Right lobe of liver (tissue), 6 donors: ENCODE data around the gene P2RY12. TPM values are rescaled to one million over a fixed set of nuclear protein-coding genes. Genes with fewer than 3 reads are reported as not detected.
A peak's percentile ranks its signal among the peaks of the same experiment; 100 is the strongest.

Source experiments
- ATAC-seq, 4 donors: fragments of 200-7000 bp; cut with Tn5 transposase; one replicate each; pipeline ENCODE4 v1.9.1; 2020; ENCODE audit warnings: mild to moderate bottlenecking in 4 of 4, moderate library complexity in 4 of 4
- DNase-seq, 3 donors: peaks; one replicate each; pipeline ENCODE4 v3.0.0-alpha.2; 2020
- H3K27ac ChIP-seq, 3 donors: fragments of 200-600 bp; one replicate each; pipeline ENCODE4 v1.8.0; 2022
- H3K27me3 ChIP-seq, 2 donors: fragments of 200-600 bp; one replicate each; pipeline ENCODE4 v1.8.0; 2022
- H3K36me3 ChIP-seq, 4 donors: fragments of 200-600 bp; sonication (generic) in 1 of 4; one replicate each; pipeline versions ENCODE4 v1.5.1 to v1.8.0; 2017 to 2022; ENCODE audit warnings: control low read depth in 1 of 4
- H3K4me1 ChIP-seq, 4 donors: fragments of 200-600 bp; sonication (generic) in 1 of 4; one replicate each; pipeline versions ENCODE4 v1.5.1 to v1.8.0; 2017 to 2022; ENCODE audit warnings: control low read depth in 1 of 4
- H3K4me3 ChIP-seq, 3 donors: fragments of 200-600 bp; one replicate each; pipeline ENCODE4 v1.8.0; 2022
- H3K9me3 ChIP-seq, 4 donors: fragments of 200-600 bp; sonication (generic) in 1 of 4; one replicate each; pipeline versions ENCODE4 v1.5.1 to v1.8.0; 2017 to 2022; ENCODE audit warnings: control low read depth in 1 of 4
- CTCF ChIP-seq, 4 donors: fragments of 200-600 bp in 3 of 4; fragments of 450-650 bp in 1 of 4; IDR thresholded peaks; one replicate each; pipeline versions ENCODE4 v1.5.1 to v1.8.0; 2016 to 2022; ENCODE audit warnings: antibody characterized with exemption in 4 of 4, mild to moderate bottlenecking in 2 of 4
- POLR2A ChIP-seq: fragments of 450-650 bp; IDR thresholded peaks from one replicate; pipeline ENCODE4 v1.6.1; 2017; ENCODE audit warnings: antibody characterized with exemption, mild to moderate bottlenecking
- WGBS: methylation state at CpG from one replicate; pipeline ENCODE4 v1.1.6; 2018; ENCODE audit warnings: low coverage, low lambda C conversion rate; ENCODE audit not compliant: insufficient coverage; ENCODE audit errors: missing lambda C conversion rate; 5-methylcytosine and 5-hydroxymethylcytosine counted together
- intact Hi-C, 2 donors: fragments of 100-400 bp; cut with DNase I; formaldehyde crosslinking; loops; one replicate each; pipeline versions ENCODE4 v1.11.2 to v1.14.1; 2022
- total RNA-seq, 6 experiments: library from RNA; depleted of rRNA in 2 of 6; stranded (reverse); fragments of >200 nt in 2 of 6; fragmentation: NEBNext Ultra II Directional in 3 of 6; extraction: Animal tissue kit (Norgen Biotek cat#: 25700) in 3 of 6; gene quantifications; one replicate each; pipeline versions ENCODE4 v1.1.0 to v1.2.4, GENCODE V29; 2016 to 2023
- donor health status: DM: no; HTN: yes; CAD: no.
- donor health status: DM: no; HTN: no; CAD: no.
- donor health status: DM: no; HTN: no; CAD: no.
- donor health status: DM: no; HTN: yes; CAD: no.
- donor health status: DM: no; HTN: yes; CAD: no.

Gene P2RY12
- total RNA-seq, 6 experiments from 2014 or later: 0.42 to 1.8 (median 1.2) TPM

- 36% methylated on average over 2 of the region's 2 CpGs for WGBS
- H3K36me3 ChIP-seq: no peaks in the 10 kb centered on the region
- H3K27ac ChIP-seq: peak overlapping the region in 2 of 3 donors; percentile 24 to 43
- TF ChIP-seq CTCF (IDR thresholded peaks at IDR 0.05) (no peak), POLR2A (no peak)
- DNase-seq: no peak
- no peaks in the 10 kb centered on the region for H3K4me1 ChIP-seq
- H3K27me3 ChIP-seq: no peaks in the 10 kb centered on the region
- no peak overlapping the region for H3K4me3 ChIP-seq
- peak in 2 of 4 donors; percentile 60 to 70 for ATAC-seq
- H3K9me3 ChIP-seq: no peaks in the 10 kb centered on the region
- intact Hi-C loops: no loop called here
These were observed 38.7 kb downstream of the P2RY12 start for GRCh38 chr3:151345859-151346258.

- DNase-seq: no peak
- Histone ChIP-seq H3K27ac (no peak overlapping the region), H3K9me3 (no peaks in the 10 kb centered on the region), H3K4me1 (no peaks in the 10 kb centered on the region), H3K4me3 (no peak overlapping the region), H3K27me3 (no peaks in the 10 kb centered on the region), H3K36me3 (no peaks in the 10 kb centered on the region)
- TF ChIP-seq POLR2A: no peak
- TF ChIP-seq CTCF (IDR thresholded peaks at IDR 0.05): no peak
- WGBS: 78% methylated on average over 2 of the region's 2 CpGs
- no peak for ATAC-seq
- intact Hi-C loops: no loop called here
These were observed 52.9 kb downstream of the P2RY12 start for GRCh38 chr3:151331696-151332095.

GRCh38 chr3:151330899-151331298 is 53.7 kb downstream of the P2RY12 start:
- intact Hi-C loops: no loop called here
- H3K4me1 ChIP-seq: no peaks in the 10 kb centered on the region

GRCh38 chr3:151330379-151330778 is 54.2 kb downstream of the P2RY12 start:
- Histone ChIP-seq H3K4me1 (no peaks in the 10 kb centered on the region), H3K36me3 (no peaks in the 10 kb centered on the region), H3K4me3 (no peak overlapping the region), H3K27ac (no peak overlapping the region), H3K9me3 (no peaks in the 10 kb centered on the region), H3K27me3 (no peaks in the 10 kb centered on the region)
- intact Hi-C loops: no loop called here
- DNase-seq (no peak), ATAC-seq (peak in 1 of 4 donors; percentile 16)
- WGBS: 59% methylated on average over 4 of the region's 4 CpGs
- TF ChIP-seq CTCF (IDR thresholded peaks at IDR 0.05): no peak
- TF ChIP-seq POLR2A: no peak

More at GRCh38 chr3:151330899-151331298, 53.7 kb downstream of the P2RY12 start:
- Histone ChIP-seq H3K27me3 (no peaks in the 10 kb centered on the region), H3K9me3 (no peaks in the 10 kb centered on the region), H3K27ac (no peak overlapping the region), H3K4me3 (no peak overlapping the region), H3K36me3 (no peaks in the 10 kb centered on the region)
- TF ChIP-seq POLR2A (no peak), CTCF (IDR thresholded peaks at IDR 0.05) (no peak)
- ATAC-seq (peak in 1 of 4 donors; percentile 24), DNase-seq (no peak)

- ATAC-seq (peak in 3 of 4 donors; percentile 28 to 61 (median 52)), DNase-seq (no peak)
- peak within 1 kb of the TSS in 2 of 3 donors; percentile 5 to 35 for H3K4me3 ChIP-seq
- H3K27me3 ChIP-seq: no peaks in the 10 kb centered on the region
- peak within 1 kb of the TSS in 1 of 3 donors; percentile 10 for H3K27ac ChIP-seq
- intact Hi-C loops: no loop called here
- H3K4me1 ChIP-seq: no peaks in the 10 kb centered on the region
- TF ChIP-seq POLR2A (peak; percentile 17), CTCF (IDR thresholded peaks at IDR 0.05) (no peak)
- 71% methylated on average over 1 of the region's 1 CpG for WGBS
- H3K9me3 ChIP-seq: no peaks in the 10 kb centered on the region
- no peaks in the 10 kb centered on the region for H3K36me3 ChIP-seq
These were observed 55.2 kb downstream of the P2RY12 start, which contains the start of gene P2RY13 for GRCh38 chr3:151329363-151329762. P2RY13 (minus strand) TSS chr3:151329549; CDS start chr3:151329528, 21 bp downstream.
